Calu3 (cell line): ENCODE data around the gene TRMT61B. TPM values are rescaled to one million over a fixed set of nuclear protein-coding genes. Genes with fewer than 3 reads are reported as not detected.

Experiments
- BruUV-seq: library from RNA; stranded (reverse); fragments of 400-500 nt; replicated peaks from 2 replicates; lab custom pipeline; 2021; lab: Mats Ljungman, UMichigan
- CTCF ChIA-PET: fragments of 300-600 bp; sonication (Branson Sonifier 250); formaldehyde crosslinking; loops from one replicate; lab custom pipeline; 2022; ENCODE audit warnings: antibody characterized with exemption; lab: Charles Lee
- DNase-seq: peaks from one replicate; pipeline ENCODE4 v3.0.0; 2022
- H3K27ac Mint-ChIP-seq: one replicate; pipeline ENCODE4 v1.8.0; 2022; ENCODE audit warnings: mixed read lengths; ENCODE audit not compliant: unreplicated experiment
- H3K27me3 Mint-ChIP-seq: one replicate; pipeline ENCODE4 v1.8.0; 2022; ENCODE audit warnings: mixed read lengths; ENCODE audit not compliant: unreplicated experiment
- H3K36me3 Mint-ChIP-seq: one replicate; pipeline ENCODE4 v1.8.0; 2022; ENCODE audit warnings: mild to moderate bottlenecking, moderate library complexity, mixed read lengths; ENCODE audit not compliant: insufficient read depth, unreplicated experiment
- H3K4me1 Mint-ChIP-seq: one replicate; pipeline ENCODE4 v1.8.0; 2022; ENCODE audit warnings: mild to moderate bottlenecking, low read depth, mixed read lengths; ENCODE audit not compliant: unreplicated experiment
- H3K4me3 Mint-ChIP-seq: one replicate; pipeline ENCODE4 v1.8.0; 2022; ENCODE audit warnings: mild to moderate bottlenecking, low read depth, moderate library complexity, mixed read lengths; ENCODE audit not compliant: unreplicated experiment
- H3K9me3 Mint-ChIP-seq: one replicate; pipeline ENCODE4 v1.8.0; 2022; ENCODE audit warnings: low read depth, mixed read lengths; ENCODE audit not compliant: unreplicated experiment
- CTCF ChIP-seq: fragments of 200-600 bp; IDR thresholded peaks from one replicate; pipeline ENCODE4 v1.8.0; 2022; ENCODE audit warnings: antibody characterized with exemption; ENCODE audit not compliant: unreplicated experiment
- intact Hi-C: fragments of 100-400 bp; cut with micrococcal nuclease; formaldehyde crosslinking; loops from one replicate; pipeline ENCODE4 v1.10.0; 2022; ENCODE audit not compliant: unreplicated experiment
- total RNA-seq: library from RNA; stranded (reverse); gene quantifications from 2 replicates; pipeline ENCODE4 v1.2.3, GENCODE V29; 2022

The TRMT61B gene
- total RNA-seq, 1 experiment from 2014 or later, result 17.0 TPM

DNA sequence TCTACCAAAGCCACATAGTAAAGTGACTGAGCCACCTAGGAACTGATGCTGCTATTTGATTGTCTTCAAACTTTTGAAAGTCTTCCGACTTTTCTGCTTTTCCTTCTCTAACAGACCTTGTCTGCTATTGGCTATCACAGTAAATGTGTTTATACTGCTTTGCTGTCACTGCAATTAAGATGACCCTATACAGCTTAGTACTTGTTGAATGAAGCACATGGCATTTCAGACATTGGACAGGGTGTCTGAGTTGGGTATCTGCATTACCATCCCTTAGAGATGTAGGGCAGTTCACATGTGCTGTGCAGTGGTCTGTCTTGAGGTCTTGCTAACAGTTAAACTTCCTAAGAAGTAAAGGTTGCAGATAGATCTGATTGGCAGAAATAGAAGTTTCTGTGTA, 27.9 kb upstream of the TRMT61B start:
- Mint-ChIP-seq H3K36me3 (peaks cover 46% of the 10 kb centered on the region), H3K9me3 (no peaks in the 10 kb centered on the region), H3K27ac (no peak overlapping the region), H3K27me3 (no peaks in the 10 kb centered on the region), H3K4me3 (peak overlapping the region; percentile 94), H3K4me1 (peaks cover 49% of the 10 kb centered on the region)
- intact Hi-C loops, result no loop called here
- BruUV-seq, result no TSS peak
- no peak for TF ChIP-seq CTCF
- no peak for DNase-seq
- CTCF ChIA-PET, result no interaction called here

- Mint-ChIP-seq H3K27me3 (no peaks in the 10 kb centered on the region), H3K27ac (no peak overlapping the region), H3K9me3 (no peaks in the 10 kb centered on the region), H3K36me3 (peaks cover 39% of the 10 kb centered on the region), H3K4me3 (peak overlapping the region; percentile 94), H3K4me1 (peaks cover 41% of the 10 kb centered on the region)
- no peak for TF ChIP-seq CTCF
- CTCF ChIA-PET, result interaction anchor here (1.4 kb wide), 1 partner anchor 76 kb away, joined by 3 read pairs; no protein-coding TSS in a partner anchor
- no TSS peak for BruUV-seq
- intact Hi-C loops, result no loop called here
- DNase-seq, result no peak
These were observed 26.8 kb upstream of the TRMT61B start for GRCh38 chr2:28896906-28897305.

GRCh38 chr2:28895189-28895893, 25.2 kb upstream of the TRMT61B start:
- H3K4me3 Mint-ChIP-seq, result peak overlapping the region; percentile 94
- intact Hi-C loops, result no loop called here
- TSS peak; percentile 26 for BruUV-seq

More at GRCh38 chr2:28895189-28895893, 25.2 kb upstream of the TRMT61B start:
- Mint-ChIP-seq H3K9me3 (no peaks in the 10 kb centered on the region), H3K4me1 (peaks cover 27% of the 10 kb centered on the region), H3K27ac (peak overlapping the region; percentile 92), H3K27me3 (no peaks in the 10 kb centered on the region), H3K36me3 (peaks cover 27% of the 10 kb centered on the region)
- no peak for TF ChIP-seq CTCF
- CTCF ChIA-PET, result interaction anchor here (0.5 to 1.4 kb wide), 2 partner anchors 52 to 75 kb away, joined by 3 read pairs; no protein-coding TSS in a partner anchor
- peak; percentile 33 for DNase-seq
